GM12892 (cell line): Measurements from ENCODE around the gene LOXL3.

ENCODE experiments used
- POLR2A ChIP-seq: IDR thresholded peaks from 2 replicates; pipeline ENCODE4 v1.6.1; 2011; ENCODE audit warnings: low read depth, low read length, control low read depth
- POLR2AphosphoS5 ChIP-seq: IDR thresholded peaks from 2 replicates; pipeline ENCODE4 v1.6.1; 2011; ENCODE audit warnings: low read depth, low read length, control low read depth

GRCh38 chr2:74493546-74493945 is 60.2 kb downstream of the LOXL3 start:
- no peak for TF ChIP-seq POLR2AphosphoS5
- no peak for TF ChIP-seq POLR2A
